Stimulated activated CD8-positive, alpha-beta memory T cell treated with anti-CD3 and anti-CD28 coated beads, Interleukin-7, amount 100 ng/mL, for 4 hours (primary cell): ENCODE data around the gene PDZD4.
A peak's percentile ranks its signal among the peaks of the same experiment; 100 is the strongest.

Experiments
- DNase-seq, 2 donors: peaks; one replicate each; pipeline ENCODE4 v3.0.0-alpha.2; 2020; ENCODE audit warnings: low read depth in 2 of 2

PDZD4 gene

GRCh38 chrX:153772316-153773217, 57.8 kb downstream of the PDZD4 start:
- no peak for DNase-seq

- DNase-seq: no peak
These were observed 58.7 kb downstream of the PDZD4 start for GRCh38 chrX:153771415-153772315.

GRCh38 chrX:153770601-153771414, 59.5 kb downstream of the PDZD4 start:
- no peak for DNase-seq

- no peak for DNase-seq
These were observed 60.3 kb downstream of the PDZD4 start for GRCh38 chrX:153769865-153770600.

- no peak for DNase-seq
These were observed 61.0 kb downstream of the PDZD4 start for GRCh38 chrX:153769158-153769864.

- no peak for DNase-seq
These were observed 61.8 kb downstream of the PDZD4 start for GRCh38 chrX:153768311-153769157.

GRCh38 chrX:153767674-153768055, 62.7 kb downstream of the PDZD4 start:
- DNase-seq: no peak

- DNase-seq: no peak
These were observed 63.3 kb downstream of the PDZD4 start for GRCh38 chrX:153766871-153767673.

- DNase-seq: peak; percentile 21 to 50
These were observed 64.1 kb downstream of the PDZD4 start for GRCh38 chrX:153766098-153766817.

GRCh38 chrX:153765138-153766079, 64.9 kb downstream of the PDZD4 start:
- DNase-seq: no peak

- no peak for DNase-seq
These were observed 65.6 kb downstream of the PDZD4 start for GRCh38 chrX:153764786-153765137.

GRCh38 chrX:153763989-153764755, 66.2 kb downstream of the PDZD4 start, which contains the start of gene PLXNB3:
PLXNB3 (plus strand) TSS chrX:153764249; CDS start chrX:153765536, 1,287 bp downstream.
- peak; percentile 42 to 58 for DNase-seq

- no peak for DNase-seq
These were observed 66.9 kb downstream of the PDZD4 start for GRCh38 chrX:153763298-153763932.

GRCh38 chrX:153762626-153763173, 67.6 kb downstream of the PDZD4 start:
- no peak for DNase-seq

GRCh38 chrX:153761863-153762262, 68.5 kb downstream of the PDZD4 start:
- no peak for DNase-seq
